GM18858 (cell line): ENCODE data around the gene CATSPER4.

Experiments used
- ATAC-seq: cut with Tn5 transposase; IDR thresholded peaks from one replicate; pipeline ENCODE4 v1.9.1; 2021; ENCODE audit not compliant: unreplicated experiment

CATSPER4 gene

DNA sequence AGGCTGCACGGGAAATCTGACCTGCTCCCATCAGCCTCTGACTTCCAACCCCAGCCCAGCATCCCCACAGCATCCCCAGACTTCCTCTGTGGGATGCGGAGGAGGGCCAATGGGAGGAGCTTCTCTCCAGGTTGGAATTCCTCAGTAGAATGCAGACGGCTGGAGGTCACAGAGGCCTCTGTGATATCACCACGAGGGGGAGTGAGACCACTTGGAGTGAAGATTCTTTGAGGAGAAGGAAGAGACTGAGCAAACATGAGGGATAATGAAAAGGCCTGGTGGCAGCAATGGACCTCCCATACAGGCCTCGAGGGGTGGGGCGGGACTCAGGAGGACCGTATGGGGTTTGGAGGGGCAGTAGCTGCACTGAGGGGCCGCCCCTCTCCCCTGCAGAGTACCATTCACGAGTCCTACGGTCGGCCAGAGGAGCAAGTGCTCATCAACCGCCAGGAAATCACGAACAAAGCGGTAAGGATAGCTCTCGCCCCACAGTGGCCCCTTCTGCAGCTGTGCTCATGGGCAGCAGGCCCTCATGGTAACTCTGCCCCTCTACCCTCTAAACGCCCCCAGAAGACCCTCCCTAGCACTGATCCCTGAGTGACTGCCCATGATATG lies at the start of gene CATSPER4:
Gene CATSPER4, plus strand, starts transcription at position 230 of the 615 bp plus-strand sequence. Its CDS starts 26 bp downstream, at position 256.
- no peak for ATAC-seq

DNA sequence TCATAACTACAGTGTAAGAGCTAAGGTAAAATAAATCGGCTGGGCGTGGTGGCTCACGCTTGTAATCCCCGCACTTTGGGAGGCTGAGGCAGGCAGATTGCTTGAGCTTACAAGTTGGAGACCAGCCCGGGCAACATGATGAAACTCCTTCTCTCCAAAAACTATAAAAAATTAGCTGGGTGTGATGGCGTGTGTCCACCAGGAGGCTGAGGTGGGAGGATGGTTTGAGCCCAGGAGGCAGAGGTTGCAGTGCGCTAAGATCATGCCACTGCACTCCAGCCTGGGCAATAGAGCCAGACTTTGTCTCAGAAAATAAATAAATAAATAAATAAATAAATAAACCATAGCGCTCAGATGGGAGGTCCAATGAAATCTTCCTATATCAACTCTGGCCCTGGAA lies 48.2 kb upstream of the CATSPER4 start:
- no peak for ATAC-seq

- no peak for ATAC-seq
Measured at GRCh38 chr1:26145041-26145959, 45.1 kb upstream of the CATSPER4 start.

DNA sequence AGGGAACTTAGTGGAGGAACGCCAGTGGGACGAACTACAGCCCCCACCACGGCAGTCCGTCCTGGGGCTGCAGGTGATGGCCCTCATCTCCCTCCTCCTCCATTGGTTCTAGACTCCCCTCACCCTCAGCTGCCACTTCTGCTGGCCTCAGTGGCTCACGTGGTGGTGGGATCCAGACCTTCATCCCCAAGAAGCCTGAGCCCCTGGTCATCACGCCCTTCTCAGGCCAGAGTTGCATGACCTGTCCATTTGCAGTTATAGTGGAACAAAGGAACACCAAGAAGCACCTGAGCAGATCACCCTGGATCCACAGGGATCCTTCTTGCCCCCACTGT lies 44.5 kb upstream of the CATSPER4 start:
- ATAC-seq, result no peak

DNA sequence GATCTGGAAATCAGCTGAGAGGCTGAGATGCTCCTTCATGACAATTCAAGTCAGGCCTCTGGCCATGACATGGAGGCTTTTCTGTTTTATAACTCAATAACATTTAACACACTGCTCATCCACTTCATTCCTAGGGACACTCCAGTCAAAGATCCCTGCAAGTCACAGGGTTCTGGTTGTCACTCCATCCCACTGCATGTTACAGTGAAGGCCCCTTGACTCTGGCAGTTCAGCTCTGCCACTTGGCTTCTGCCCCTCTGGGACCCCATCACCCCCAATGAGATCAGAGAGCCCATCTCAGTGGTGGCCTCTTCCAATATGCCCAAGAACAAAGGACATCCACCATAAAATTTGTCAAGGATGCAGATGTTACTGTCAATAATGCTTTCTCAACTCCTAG lies 41.5 kb upstream of the CATSPER4 start:
- ATAC-seq, result no peak

- ATAC-seq, result no peak
Measured at GRCh38 chr1:26153966-26154532, 36.4 kb upstream of the CATSPER4 start.

GRCh38 chr1:26154750-26155149 lies 35.7 kb upstream of the CATSPER4 start:
- ATAC-seq, result no peak

- no peak for ATAC-seq
Measured at GRCh38 chr1:26155370-26156284, 34.8 kb upstream of the CATSPER4 start.

DNA sequence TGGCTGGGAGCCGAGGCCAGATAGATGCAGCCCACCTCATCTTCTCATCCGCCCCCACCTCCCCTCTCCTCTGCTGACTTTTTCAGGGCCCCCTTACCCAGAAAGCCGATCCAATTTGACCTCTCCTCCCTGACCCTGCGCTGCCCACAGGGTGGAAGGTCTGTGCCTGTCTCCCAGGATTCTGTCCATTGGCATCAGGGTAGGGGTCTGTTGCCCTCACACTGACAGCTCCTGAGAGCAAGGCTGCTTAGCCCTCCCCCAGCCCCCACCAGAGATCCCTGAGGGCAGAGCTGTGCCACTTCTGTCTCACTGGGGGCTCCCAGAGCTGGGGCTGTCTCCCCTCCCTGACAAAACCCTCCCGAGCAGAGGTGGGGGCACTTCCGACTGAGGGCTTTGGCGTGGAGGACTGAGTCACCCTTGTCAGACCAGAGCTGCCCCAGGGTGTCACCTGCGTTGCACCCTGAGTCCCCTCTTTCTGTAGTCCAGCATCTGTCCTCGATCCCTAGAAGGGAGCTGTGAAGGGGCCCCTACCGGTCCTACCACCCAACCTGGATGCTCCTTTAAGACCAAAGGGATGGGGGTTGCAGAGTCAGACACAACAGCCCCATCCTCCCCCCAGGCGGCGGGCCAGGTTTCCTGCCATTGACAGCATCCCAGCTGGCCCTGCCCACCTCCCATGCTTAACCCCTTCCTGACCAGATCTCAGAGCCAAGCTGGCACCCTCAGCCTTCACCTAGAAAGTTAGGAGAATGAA lies 33.9 kb upstream of the CATSPER4 start:
- ATAC-seq, result no peak

DNA sequence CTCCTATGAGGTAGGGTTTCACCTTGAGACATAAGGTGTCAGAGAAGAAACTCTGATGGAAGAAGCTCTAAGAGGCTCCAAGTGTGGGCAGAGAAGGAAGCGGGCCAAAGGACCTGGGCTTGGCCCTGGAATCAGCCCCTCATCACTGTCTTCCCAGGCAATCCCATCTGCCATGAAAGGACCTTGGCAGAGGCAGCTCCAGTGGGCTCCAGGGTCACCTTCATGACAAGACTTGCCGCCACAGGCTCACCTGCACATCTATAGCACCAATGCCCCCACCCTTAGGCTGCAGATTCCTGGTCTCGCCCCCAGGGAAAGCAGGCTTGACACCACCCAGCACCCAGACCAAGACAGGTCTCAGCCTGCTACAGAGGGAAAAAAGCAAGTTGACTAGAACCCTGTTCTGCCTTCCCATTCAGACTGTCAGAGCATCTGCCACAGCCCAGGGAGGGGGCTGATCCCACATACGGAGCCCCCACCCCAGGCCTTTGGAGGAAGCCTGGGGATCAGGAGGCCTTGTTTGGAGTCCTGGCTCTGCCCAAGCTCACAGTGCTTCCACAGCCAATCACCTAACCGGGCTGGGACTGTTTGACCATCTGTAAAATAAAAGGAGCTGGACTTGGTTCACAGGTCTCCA lies 32.0 kb upstream of the CATSPER4 start:
- ATAC-seq, result no peak

- no peak for ATAC-seq
Measured at GRCh38 chr1:26158908-26159742, 31.3 kb upstream of the CATSPER4 start, which contains the start of gene FAM110D. Gene FAM110D, plus strand, starts transcription at chr1:26159079. Its CDS starts 2,213 bp downstream, at chr1:26161292.

- no peak for ATAC-seq
Measured at GRCh38 chr1:26159743-26160039, 30.7 kb upstream of the CATSPER4 start.

DNA sequence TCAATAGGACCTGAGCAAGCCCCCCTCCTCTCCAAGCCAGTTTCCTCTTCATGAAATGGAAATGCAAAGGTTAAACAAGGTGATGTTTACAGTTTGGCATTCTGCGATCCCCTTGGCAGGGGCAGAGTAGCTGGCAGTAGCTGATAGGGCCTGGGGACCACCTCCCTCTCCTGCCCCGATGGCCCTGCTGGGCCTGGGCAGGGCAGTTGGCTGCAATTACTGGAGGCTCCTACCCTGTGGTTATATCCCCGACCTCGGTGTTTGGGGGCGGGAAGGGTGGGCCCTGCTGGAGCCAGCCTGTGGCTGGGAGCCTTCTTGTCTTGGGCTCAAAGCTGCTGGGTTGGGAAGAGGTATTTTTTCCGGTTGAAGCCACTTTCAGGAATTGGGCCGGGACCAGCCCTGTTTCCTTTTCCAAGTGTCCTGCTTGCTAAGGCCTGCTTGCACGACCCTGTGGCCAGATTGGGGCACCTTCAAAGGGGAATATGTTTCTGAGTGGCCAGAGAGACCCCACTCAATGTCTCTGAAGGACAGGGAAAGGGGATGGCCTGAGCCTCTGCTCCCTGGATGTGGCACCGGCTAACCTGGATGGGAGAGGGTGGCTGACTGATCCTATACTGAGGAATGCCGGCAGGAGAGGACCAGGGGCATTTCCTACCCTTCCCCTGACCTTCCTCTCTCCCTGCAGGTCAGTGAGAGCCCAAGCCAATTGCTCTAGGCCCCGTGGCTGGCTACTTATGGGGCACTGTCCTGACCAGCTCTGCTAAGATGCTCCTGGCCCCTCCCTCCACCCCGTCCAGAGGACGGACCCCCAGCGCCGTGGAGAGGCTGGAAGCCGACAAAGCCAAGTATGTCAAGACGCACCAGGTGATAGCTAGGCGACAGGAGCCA lies 29.6 kb upstream of the CATSPER4 start:
- ATAC-seq, result no peak

DNA sequence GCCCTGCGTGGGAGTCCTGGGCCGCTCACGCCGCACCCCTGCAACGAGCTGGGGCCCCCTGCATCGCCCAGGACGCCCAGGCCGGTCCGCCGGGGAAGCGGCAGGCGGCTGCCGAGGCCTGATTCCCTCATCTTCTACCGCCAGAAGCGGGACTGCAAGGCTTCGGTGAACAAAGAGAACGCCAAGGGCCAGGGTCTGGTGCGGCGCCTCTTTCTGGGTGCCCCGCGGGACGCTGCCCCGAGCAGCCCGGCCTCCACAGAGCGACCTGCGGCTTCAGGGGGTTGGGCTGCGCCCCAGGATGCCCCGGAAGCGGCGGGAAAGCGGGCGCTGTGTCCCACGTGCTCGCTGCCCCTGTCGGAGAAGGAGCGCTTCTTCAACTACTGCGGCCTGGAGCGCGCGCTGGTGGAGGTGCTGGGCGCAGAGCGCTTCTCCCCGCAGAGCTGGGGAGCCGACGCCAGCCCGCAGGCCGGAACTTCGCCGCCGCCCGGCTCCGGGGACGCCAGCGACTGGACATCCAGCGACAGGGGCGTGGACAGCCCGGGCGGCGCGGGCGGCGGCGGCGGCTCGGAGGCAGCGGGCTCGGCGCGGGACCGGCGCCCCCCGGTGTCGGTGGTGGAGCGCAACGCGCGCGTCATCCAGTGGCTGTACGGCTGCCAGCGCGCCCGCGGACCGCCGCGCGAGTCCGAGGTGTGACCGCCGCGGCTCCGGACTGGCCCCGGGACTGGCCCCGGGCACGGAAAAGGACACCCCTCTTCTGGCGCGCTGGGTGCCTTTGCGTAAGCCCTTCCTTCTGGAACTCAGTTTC lies 28.8 kb upstream of the CATSPER4 start:
- ATAC-seq, result no peak

DNA sequence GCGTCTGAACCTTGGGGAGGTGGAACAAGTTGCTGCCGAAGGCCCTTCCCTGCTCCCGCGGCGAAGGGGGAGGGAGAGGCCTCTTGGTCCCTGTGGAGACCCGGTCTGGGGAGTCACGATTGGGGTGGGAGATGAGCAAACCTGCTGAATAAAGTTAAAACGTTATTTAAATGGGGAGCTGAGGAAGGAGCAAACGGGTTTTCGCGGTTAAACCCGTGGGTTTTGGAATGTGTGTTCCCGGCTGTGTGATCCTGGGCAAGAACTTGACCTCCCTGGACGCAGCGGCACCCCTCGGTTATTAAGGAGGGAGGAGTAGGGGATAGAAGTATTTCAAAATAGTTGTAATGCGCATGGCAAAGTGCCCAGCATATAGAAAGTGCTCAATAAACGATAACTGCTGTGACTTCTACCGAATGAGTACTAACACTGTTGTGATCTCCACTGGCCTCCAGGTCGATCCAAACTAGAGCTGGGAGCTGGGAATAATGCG lies 28.1 kb upstream of the CATSPER4 start:
- no peak for ATAC-seq

DNA sequence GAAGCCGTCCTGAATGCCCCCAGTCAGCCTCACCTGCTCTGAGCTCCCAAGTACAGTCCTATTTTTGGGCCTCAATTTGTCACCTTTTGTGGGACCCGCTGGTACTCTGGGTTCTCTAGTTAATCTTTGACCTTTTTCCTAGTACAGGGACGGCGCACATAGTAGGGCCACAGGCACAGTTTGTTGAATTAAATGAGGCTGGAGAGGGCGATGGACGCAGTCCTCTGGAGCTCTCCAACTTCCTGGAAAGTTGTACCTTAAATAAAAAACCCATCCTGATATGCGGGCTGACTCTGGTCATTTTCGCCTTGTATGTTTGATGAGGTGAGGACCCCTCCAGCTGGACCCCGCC lies 26.7 kb upstream of the CATSPER4 start:
- ATAC-seq, result no peak
